ENCODE data around the gene DALRD3.

DALRD3 gene

DNA sequence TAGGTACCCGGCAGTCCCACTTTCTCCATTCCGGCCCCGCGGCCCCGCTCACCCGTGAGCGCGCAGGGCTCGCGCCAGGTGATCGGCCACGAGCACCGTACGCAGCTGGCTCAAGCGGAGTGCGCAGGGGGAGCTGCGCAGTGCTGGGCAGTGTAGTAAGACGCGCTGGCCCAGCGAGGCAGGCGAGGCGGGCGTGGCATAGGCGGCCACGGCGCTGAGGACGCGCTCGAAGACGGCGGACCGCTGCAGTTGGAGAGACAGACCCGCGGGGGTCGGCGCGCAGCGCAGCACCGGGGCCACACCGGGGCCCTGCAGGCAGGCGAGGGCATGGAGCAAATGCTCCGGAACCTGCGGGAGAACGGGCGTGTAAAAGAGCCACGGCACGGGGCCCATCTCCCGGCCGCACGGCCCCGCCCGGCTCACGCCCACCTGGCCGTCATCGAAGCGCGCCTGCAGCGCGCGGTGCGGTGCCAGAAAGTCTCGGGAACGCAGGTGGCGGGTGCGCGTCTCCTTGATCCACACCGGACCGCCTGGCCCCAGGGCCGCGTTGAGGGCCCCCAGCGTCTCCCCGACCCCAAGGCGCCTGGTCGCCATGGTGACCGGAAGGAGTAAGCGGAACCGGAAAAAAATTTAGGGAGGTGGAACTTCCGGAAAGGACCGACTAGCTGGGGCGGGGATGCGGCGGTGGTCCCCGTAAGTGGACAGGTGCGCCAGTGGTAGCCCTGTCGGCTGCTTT, at the start of gene DALRD3:
TSS of gene DALRD3 (minus strand) at position 610 of the 736 bp plus-strand sequence. CDS start at position 594, 16 bp downstream.
- DNase-seq (ENCODE audit: low read depth in 2 of 2) = peak in 1 of 2 experiments; percentile 45

DNA sequence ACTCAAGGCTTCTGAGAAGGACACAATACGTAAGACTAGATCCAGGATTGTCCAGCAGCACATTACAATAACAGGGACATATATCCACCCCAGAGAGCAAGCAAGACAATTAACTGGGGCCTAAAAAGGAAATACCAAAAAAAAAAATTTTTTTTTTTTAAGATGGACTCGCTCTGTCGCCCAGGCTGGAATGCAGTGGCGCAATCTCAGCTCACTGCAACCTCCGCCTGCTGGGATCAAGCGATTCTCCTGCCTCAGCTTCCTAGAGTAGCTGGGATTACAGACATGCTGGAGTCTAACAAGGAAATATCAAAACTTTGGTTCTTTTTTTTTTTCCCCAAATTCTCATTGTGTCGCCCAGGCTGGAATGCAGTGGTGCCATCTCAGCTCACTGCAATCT, 39.6 kb upstream of the DALRD3 start:
- no peak for DNase-seq (ENCODE audit: low read depth in 2 of 2)

- no peak for DNase-seq (ENCODE audit: low read depth in 2 of 2)
Measured at GRCh38 chr3:49057268-49057667, 38.9 kb upstream of the DALRD3 start.

DNA sequence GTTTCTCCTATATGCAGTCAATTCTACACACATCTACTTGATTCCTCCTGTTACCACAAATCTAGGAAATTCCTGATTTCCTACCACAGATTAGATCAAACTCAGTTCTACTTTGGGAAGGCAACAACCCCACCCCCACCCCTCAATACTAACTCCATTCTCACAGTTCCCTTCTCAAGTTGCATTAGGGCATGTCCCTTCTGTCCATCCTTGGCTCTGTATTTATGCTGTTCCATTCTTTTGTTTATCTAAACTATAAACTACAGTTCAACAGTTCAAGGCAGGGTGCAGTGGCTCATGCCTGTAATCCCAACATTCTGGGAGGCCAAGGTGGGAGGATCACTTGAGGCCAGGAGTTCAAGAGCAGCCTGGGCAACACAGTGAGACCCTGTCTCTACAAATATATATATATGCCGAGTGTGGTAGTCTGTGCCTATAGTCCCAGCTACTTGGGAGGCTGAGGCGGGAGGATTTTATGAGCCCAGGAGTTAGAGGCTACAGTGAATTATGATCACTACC, 36.0 kb upstream of the DALRD3 start:
- DNase-seq (ENCODE audit: low read depth in 2 of 2) = no peak

DNA sequence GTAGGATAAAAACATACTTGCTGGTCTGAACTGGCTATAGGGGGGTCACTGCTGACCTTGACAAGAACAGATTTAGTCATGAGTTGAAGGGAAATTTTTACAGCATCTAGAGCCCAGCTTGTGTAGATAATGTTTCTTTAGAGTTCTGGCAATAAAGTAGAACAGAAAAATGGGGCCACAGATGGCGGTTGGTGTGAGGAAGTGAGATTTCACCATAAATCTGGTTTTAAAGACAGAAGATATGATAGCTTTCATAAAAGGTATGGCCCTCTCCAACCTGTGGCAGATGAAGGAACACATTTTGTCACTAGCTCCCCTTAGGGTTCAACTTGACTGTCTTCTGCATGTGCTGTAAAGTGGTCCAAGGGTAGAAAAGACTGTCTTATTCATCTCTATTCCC, 35.2 kb upstream of the DALRD3 start:
- DNase-seq (ENCODE audit: low read depth in 2 of 2) = no peak

- DNase-seq (ENCODE audit: low read depth in 2 of 2) = no peak
Measured at GRCh38 chr3:49035281-49035680, 16.9 kb upstream of the DALRD3 start.

GRCh38 chr3:49034650-49035049, 16.3 kb upstream of the DALRD3 start:
- DNase-seq (ENCODE audit: low read depth in 2 of 2) = no peak

DNA sequence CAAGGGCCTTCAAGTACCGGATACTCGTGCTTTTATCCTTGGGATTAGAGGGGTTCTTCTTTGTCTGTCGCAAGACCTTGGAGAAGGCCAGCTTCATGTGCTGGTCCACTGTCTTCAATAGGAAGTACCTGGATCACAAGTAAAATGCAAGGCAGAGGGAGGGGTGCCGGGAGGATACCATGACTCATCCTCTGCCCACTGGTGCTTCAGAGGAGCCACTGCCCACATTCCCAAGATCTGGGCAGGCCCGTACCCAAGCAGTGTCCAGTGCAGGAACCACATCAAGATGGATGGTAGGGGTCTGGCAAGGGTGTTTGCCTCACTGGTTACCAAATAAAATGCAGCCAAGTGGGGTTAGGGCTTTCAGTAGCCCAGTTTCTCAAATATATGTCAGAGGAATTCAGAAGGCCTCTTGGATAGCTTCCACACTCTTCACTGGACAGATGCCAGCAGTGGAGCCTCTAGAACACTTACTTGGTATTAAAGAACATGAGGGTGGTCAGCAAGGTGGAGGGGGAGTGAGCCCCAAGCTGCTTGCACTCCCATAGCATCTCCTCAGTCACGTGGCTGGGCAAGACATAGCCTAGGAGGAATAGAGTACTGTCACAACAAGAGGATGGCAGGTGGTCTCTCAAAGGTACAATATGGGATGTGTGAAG, 14.4 kb upstream of the DALRD3 start:
- no peak for DNase-seq (ENCODE audit: low read depth in 2 of 2)

GRCh38 chr3:49030321-49030720, 11.9 kb upstream of the DALRD3 start:
- no peak for DNase-seq (ENCODE audit: low read depth in 2 of 2)

DNA sequence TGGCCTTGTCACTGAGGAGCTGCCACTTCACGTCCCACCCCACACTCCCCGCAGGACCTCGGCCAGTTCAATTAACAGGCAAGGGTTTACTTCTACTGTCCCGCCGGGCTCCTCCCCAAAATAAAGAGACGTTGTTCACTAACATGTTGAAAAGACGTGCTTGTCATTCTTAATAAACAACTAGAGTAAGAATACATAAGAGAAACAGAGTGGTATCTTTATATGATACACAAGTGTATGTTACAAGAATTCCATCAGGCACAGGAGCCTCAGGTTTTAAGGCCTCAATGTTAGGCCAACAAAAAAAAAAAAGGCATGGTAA, 11.1 kb upstream of the DALRD3 start:
- DNase-seq (ENCODE audit: low read depth in 2 of 2) = no peak

DNA sequence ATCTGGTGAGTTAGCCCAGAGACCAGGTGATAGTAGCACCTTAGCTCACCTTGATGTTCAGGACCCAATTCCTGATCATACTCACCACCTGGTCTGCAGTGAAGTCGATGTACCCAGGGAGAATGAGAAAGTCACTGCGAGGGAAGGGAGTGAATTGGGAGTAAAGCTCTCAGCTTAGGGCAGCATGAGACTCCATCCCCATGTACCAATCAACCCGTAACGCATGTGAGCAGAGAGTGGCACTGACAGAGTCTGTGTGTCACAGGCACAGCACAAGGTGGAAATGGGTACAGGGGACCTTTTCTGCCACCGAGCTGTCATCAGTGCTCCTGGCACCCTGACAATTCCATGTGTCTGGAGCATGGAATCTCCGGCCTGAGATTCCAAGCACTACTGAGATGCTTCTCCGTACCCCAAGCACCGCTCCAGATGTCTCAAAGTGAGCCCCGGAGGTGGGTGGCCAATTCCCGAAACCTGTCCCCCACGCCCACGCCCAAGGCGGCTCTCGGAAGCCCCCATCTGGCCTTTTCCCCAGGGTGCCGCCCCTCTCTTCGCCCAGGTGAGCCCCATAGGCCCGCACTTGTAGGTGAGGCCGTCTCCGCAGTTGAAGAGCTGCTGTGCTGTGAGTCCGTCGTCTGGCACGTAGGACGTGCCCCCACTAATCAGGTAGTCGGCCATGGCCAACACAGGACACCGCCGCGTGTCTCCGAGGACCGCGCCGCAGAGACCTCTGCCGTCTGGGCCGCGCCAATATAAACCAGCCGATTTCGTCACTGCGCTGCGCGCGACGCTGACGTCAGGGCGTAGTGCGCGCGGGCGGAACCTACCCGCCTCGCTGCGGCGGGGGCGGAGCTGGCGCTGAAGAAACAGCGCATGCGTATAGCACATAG, 10.5 kb upstream of the DALRD3 start, which contains the start of gene IMPDH2:
TSS of gene IMPDH2 (minus strand) at position 726 of the 890 bp plus-strand sequence. CDS start at position 678, 48 bp downstream.
- peak; percentile 86 for DNase-seq (ENCODE audit: low read depth in 2 of 2)

DNA sequence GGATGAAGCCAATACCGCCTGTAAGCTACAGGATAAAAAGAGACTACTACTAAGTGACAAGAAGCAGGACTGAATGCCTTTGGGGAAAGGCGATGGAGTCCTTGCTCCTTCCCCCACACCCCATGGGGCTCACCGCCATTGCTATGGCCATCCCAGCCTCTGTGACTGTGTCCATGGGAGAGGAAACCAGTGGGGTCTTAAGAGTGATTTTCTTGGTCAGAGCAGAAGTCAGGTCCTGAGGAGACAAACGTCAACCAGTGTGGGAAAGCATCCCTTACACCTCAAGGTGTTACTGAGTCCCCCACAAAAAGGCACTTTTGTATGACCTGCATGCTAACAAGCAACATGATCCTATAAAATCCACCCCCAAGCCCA, 9.9 kb upstream of the DALRD3 start:
- DNase-seq (ENCODE audit: low read depth in 2 of 2) = no peak

DNA sequence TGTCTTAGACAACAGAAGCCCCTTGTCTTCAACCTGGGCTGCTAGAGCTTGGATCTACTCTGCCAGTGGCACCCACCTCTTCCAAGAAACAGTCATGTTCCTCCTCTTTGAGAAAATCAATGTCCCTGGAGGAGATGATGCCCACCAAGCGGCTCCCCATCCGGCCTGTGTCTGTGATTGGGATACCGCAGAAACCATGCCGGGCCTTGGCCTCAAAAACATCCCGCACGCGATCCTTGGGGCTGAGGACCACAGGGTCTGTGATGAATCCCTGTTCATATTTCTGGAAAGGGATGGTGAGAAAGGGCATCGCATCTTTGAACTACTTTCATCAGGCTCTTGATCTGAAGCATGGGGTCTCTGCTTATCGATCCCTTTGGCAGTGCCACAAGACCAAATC, 9.3 kb upstream of the DALRD3 start:
- DNase-seq (ENCODE audit: low read depth in 2 of 2) = no peak

DNA sequence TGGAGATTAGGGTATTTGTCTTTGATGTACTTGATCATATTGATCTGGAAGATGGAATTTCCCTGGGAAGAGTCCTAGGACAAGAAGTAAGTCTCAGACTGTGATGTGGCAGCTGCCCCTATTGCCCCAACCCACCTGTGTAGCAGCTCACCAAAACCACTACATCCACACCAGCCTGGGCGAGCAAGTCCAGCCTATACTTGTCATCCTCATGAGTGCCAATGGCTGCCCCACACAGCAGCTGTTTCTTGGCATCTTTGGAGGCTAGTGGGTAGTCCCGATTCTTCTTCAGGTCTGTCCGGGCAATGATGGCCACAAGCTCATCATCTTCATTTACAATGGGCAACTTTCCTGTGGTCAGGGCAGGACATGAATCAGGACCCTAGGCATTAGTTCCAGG, 8.2 kb upstream of the DALRD3 start:
- no peak for DNase-seq (ENCODE audit: low read depth in 2 of 2)

GRCh38 chr3:49025793-49026520, 7.6 kb upstream of the DALRD3 start:
- DNase-seq (ENCODE audit: low read depth in 2 of 2) = no peak

DNA sequence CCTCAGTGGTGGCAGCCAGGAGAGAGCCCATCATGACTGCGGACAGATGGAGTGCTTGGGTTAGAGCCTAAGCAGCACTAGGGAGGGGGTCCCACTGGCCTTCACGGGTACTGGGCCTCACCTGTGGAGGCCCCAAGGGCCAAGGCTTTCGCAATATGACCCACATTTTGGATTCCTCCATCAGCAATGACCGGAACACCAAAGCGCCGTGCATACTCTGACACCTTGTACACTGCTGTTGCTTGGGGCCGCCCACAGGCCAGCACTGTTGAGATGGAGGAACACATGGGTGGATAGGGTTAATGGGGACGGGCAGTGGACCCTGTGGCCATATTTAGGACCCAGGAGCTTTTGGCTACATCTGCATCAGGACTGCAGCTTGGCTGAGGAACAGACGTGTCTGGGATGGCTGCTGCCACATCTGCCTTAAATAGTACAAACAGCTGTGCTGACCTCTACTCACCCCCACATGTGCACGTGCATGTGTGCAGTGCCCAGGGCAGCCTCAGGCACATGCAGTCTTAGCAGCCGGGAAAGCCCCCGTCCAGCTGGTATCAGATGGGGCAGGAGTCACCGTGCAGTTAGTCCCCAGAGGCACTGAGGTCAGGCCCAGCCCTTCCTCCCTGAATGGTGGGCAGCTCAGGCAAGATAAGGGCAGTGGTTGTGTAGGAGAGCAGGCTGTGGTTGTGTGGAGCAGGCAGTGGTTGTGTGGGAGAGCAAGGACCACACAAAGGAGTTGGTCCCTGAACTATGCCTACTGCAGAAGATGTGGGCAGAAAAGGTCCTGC, 6.8 kb upstream of the DALRD3 start:
- DNase-seq (ENCODE audit: low read depth in 2 of 2) = no peak

DNA sequence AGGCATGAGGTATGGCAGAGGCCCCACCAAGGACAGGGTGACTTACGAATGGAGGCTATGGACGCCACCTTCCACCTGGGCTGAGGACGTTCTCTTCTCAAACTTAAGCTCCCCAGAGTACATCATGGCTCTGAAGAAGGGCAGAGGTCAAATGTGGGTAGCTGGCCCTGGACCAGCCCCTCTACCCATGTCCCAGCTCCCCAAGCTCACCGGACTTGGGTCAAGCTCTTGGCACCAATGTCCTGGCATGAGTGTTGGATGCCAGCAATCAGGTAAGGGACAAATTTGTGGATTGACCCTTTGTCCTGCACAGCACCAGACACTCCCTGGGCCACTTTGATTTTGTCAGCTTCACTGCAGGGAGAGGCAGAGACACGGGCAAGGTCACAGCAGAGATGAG, 6.1 kb upstream of the DALRD3 start:
- DNase-seq (ENCODE audit: low read depth in 2 of 2) = no peak

DNA sequence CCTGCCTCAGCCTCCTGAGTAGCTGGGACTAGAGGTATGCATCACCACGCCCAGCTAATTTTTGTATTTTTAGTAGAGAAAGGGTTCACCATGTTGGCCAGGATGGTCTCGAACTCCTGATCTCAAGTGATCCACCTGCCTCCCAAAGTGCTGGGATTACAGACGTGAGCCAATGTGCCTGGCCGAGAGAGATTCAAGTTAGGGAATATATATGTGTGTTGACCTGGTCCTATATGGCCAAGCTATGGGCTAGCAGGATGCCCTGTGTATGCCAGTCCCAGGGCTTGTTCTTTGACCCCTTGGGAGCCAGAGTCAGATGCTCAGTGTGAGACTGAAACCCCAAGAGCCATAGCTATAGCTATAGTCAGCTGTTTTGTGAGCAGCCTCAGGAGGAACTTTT, 5.4 kb upstream of the DALRD3 start:
- no peak for DNase-seq (ENCODE audit: low read depth in 2 of 2)

- no peak for DNase-seq (ENCODE audit: low read depth in 2 of 2)
Measured at GRCh38 chr3:49022688-49023171, 4.3 kb upstream of the DALRD3 start.

DNA sequence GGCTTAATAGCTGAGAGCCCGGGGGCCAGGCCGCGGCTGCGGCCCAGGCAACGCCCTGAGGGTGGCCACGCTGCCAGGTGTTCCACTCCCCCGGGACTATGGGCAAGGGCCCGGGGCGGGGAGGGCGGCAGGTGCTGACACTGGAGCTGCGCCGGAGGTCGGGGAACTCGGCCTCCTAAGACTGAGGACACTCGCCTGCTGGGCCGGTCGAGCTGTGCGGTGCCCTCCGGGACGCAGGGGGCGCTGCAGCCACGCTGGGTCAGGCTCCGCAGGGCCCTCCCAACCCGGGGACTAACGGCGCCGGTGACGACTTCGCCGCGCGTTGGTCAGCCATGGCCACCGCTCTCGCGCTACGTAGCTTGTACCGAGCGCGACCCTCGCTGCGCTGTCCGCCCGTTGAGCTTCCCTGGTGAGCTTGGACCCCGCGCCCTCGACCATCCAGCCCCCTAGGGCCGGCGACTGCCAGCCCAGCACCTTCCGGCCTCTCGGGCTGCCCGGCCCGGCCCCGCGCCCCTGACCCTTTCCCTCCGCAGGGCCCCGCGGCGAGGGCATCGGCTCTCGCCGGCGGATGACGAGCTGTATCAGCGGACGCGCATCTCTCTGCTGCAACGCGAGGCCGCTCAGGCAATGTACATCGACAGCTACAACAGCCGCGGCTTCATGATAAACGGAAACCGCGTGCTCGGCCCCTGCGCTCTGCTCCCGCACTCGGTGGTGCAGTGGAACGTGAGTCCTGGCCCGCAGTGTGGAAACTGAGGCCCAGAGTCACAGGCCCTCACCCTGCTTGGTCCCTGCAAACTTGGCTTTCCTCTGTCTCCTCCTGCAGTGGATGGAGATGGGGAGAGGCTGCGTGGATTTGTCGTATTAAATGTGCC, 3.7 kb upstream of the DALRD3 start, which contains the start of gene NDUFAF3:
TSS of gene NDUFAF3 (plus strand) at position 309 of the 875 bp plus-strand sequence. CDS start at position 333, 24 bp downstream.
- DNase-seq (ENCODE audit: low read depth in 2 of 2) = peak; percentile 82 to 89
